CD4-positive, alpha-beta T cell treated with Interleukin-12 subunit alpha and Interleukin-12 subunit beta, for 1 hour (primary cell): ENCODE data around the gene ZFYVE28.

Experiments
- DNase-seq: peaks from one replicate; pipeline ENCODE4 v3.0.0-alpha.2; 2020

Gene ZFYVE28

GRCh38 chr4:2343476-2343875 is 75.0 kb downstream of the ZFYVE28 start:
- no peak for DNase-seq

GRCh38 chr4:2341911-2342652 is 76.4 kb downstream of the ZFYVE28 start:
- no peak for DNase-seq

- no peak for DNase-seq
Observed at GRCh38 chr4:2341261-2341841, 77.1 kb downstream of the ZFYVE28 start.

GRCh38 chr4:2340272-2341061 is 78.0 kb downstream of the ZFYVE28 start:
- no peak for DNase-seq

- DNase-seq, result no peak
Observed at GRCh38 chr4:2339458-2340271, 78.8 kb downstream of the ZFYVE28 start.

- DNase-seq, result no peak
Observed at GRCh38 chr4:2338754-2339457, 79.5 kb downstream of the ZFYVE28 start.

GRCh38 chr4:2337896-2338295 is 80.5 kb downstream of the ZFYVE28 start:
- no peak for DNase-seq

GRCh38 chr4:2337131-2337723 is 81.2 kb downstream of the ZFYVE28 start:
- DNase-seq, result no peak

GRCh38 chr4:2336659-2337058 is 81.8 kb downstream of the ZFYVE28 start:
- no peak for DNase-seq

GRCh38 chr4:2335729-2336101 is 82.7 kb downstream of the ZFYVE28 start:
- no peak for DNase-seq

- DNase-seq, result no peak
Observed at GRCh38 chr4:2334826-2335728, 83.4 kb downstream of the ZFYVE28 start.

GRCh38 chr4:2333916-2334644 is 84.4 kb downstream of the ZFYVE28 start:
- no peak for DNase-seq

GRCh38 chr4:2333356-2333841 is 85.0 kb downstream of the ZFYVE28 start:
- no peak for DNase-seq

- no peak for DNase-seq
Observed at GRCh38 chr4:2332976-2333319, 85.5 kb downstream of the ZFYVE28 start.

- no peak for DNase-seq
Observed at GRCh38 chr4:2332201-2332975, 86.1 kb downstream of the ZFYVE28 start.

GRCh38 chr4:2331519-2332200 is 86.8 kb downstream of the ZFYVE28 start:
- DNase-seq, result no peak

- DNase-seq, result no peak
Observed at GRCh38 chr4:2331043-2331420, 87.4 kb downstream of the ZFYVE28 start.
